Right lobe of liver (tissue), 6 donors: Measurements from ENCODE around the gene OPA1. TPM values are rescaled to one million over a fixed set of nuclear protein-coding genes. Genes with fewer than 3 reads are reported as not detected.

ENCODE experiments used
- ATAC-seq, 4 donors: fragments of 200-7000 bp; cut with Tn5 transposase; one replicate each; pipeline ENCODE4 v1.9.1; 2020; ENCODE audit warnings: mild to moderate bottlenecking in 4 of 4, moderate library complexity in 4 of 4
- DNase-seq, 3 donors: peaks; one replicate each; pipeline ENCODE4 v3.0.0-alpha.2; 2020
- H3K27ac ChIP-seq, 3 donors: fragments of 200-600 bp; one replicate each; pipeline ENCODE4 v1.8.0; 2022
- H3K27me3 ChIP-seq, 2 donors: fragments of 200-600 bp; one replicate each; pipeline ENCODE4 v1.8.0; 2022
- H3K36me3 ChIP-seq, 4 donors: fragments of 200-600 bp; sonication (generic) in 1 of 4; one replicate each; pipeline versions ENCODE4 v1.5.1 to v1.8.0; 2017 to 2022; ENCODE audit warnings: control low read depth in 1 of 4
- H3K4me1 ChIP-seq, 4 donors: fragments of 200-600 bp; sonication (generic) in 1 of 4; one replicate each; pipeline versions ENCODE4 v1.5.1 to v1.8.0; 2017 to 2022; ENCODE audit warnings: control low read depth in 1 of 4
- H3K4me3 ChIP-seq, 3 donors: fragments of 200-600 bp; one replicate each; pipeline ENCODE4 v1.8.0; 2022
- H3K9me3 ChIP-seq, 4 donors: fragments of 200-600 bp; sonication (generic) in 1 of 4; one replicate each; pipeline versions ENCODE4 v1.5.1 to v1.8.0; 2017 to 2022; ENCODE audit warnings: control low read depth in 1 of 4
- CTCF ChIP-seq, 4 donors: fragments of 200-600 bp in 3 of 4; fragments of 450-650 bp in 1 of 4; IDR thresholded peaks; one replicate each; pipeline versions ENCODE4 v1.5.1 to v1.8.0; 2016 to 2022; ENCODE audit warnings: antibody characterized with exemption in 4 of 4, mild to moderate bottlenecking in 2 of 4
- POLR2A ChIP-seq: fragments of 450-650 bp; IDR thresholded peaks from one replicate; pipeline ENCODE4 v1.6.1; 2017; ENCODE audit warnings: antibody characterized with exemption, mild to moderate bottlenecking
- WGBS: methylation state at CpG from one replicate; pipeline ENCODE4 v1.1.6; 2018; ENCODE audit warnings: low coverage, low lambda C conversion rate; ENCODE audit not compliant: insufficient coverage; ENCODE audit errors: missing lambda C conversion rate; 5-methylcytosine and 5-hydroxymethylcytosine counted together
- intact Hi-C, 2 donors: fragments of 100-400 bp; cut with DNase I; formaldehyde crosslinking; loops; one replicate each; pipeline versions ENCODE4 v1.11.2 to v1.14.1; 2022
- total RNA-seq, 6 experiments: library from RNA; depleted of rRNA in 2 of 6; stranded (reverse); fragments of >200 nt in 2 of 6; fragmentation: NEBNext Ultra II Directional in 3 of 6; extraction: Animal tissue kit (Norgen Biotek cat#: 25700) in 3 of 6; gene quantifications; one replicate each; pipeline versions ENCODE4 v1.1.0 to v1.2.4, GENCODE V29; 2016 to 2023
- donor health status: DM: no; HTN: yes; CAD: no.
- donor health status: DM: no; HTN: no; CAD: no.
- donor health status: DM: no; HTN: no; CAD: no.
- donor health status: DM: no; HTN: yes; CAD: no.
- donor health status: DM: no; HTN: yes; CAD: no.

Gene OPA1
- total RNA-seq, 6 experiments from 2014 or later: 29.2 to 45.5 (median 31.6) TPM

GRCh38 chr3:193574488-193575070 lies 18.4 kb upstream of the OPA1 start:
- TF ChIP-seq POLR2A (no peak), CTCF (IDR thresholded peaks at IDR 0.05) (no peak)
- WGBS: 20% methylated on average over 2 of the region's 2 CpGs
- ATAC-seq: no peak
- H3K9me3 ChIP-seq: no peaks in the 10 kb centered on the region
- H3K27ac ChIP-seq: no peak overlapping the region
- no peaks in the 10 kb centered on the region for H3K36me3 ChIP-seq
- intact Hi-C loops: loop anchor here (10.0 kb wide), 2 partner anchors 110 to 760 kb away; no protein-coding TSS in a partner anchor
- DNase-seq: no peak
- no peak overlapping the region for H3K4me3 ChIP-seq
- H3K27me3 ChIP-seq: no peaks in the 10 kb centered on the region
- H3K4me1 ChIP-seq: no peaks in the 10 kb centered on the region

GRCh38 chr3:193585530-193585929 lies 7.5 kb upstream of the OPA1 start:
- ATAC-seq: no peak
- no peak overlapping the region for H3K4me3 ChIP-seq
- intact Hi-C loops: no loop called here
- no peaks in the 10 kb centered on the region for H3K36me3 ChIP-seq
- no peak for DNase-seq
- no peaks in the 10 kb centered on the region for H3K27me3 ChIP-seq
- no peaks in the 10 kb centered on the region for H3K9me3 ChIP-seq
- H3K27ac ChIP-seq: no peak overlapping the region
- WGBS: 76% methylated on average over 9 of the region's 9 CpGs
- H3K4me1 ChIP-seq: no peaks in the 10 kb centered on the region
- TF ChIP-seq POLR2A: no peak
- TF ChIP-seq CTCF (IDR thresholded peaks at IDR 0.05): no peak

DNA sequence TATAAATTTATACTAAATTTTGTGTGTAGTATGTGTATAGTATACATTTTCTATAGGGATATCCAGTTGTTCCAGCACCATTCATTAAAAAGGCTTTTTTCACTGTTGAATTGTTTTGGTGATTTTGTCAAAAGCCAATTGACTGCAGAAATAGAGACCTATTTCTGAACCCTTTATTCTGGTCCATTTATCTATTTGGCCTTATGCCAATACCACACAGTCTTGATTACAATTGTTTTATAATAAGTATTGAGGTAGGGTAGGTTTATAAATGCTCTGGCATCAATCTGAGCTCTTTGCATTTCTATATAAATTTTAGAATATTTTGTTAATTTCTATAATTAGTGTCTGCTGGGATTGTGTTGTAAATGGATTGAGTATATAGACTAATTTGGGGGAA lies 6.5 kb upstream of the OPA1 start:
- TF ChIP-seq CTCF (IDR thresholded peaks at IDR 0.05) (no peak), POLR2A (no peak)
- DNase-seq (no peak), ATAC-seq (no peak)
- intact Hi-C loops: no loop called here
- Histone ChIP-seq H3K27me3 (no peaks in the 10 kb centered on the region), H3K36me3 (no peaks in the 10 kb centered on the region), H3K4me3 (no peak overlapping the region), H3K9me3 (no peaks in the 10 kb centered on the region), H3K4me1 (no peaks in the 10 kb centered on the region), H3K27ac (no peak overlapping the region)

- H3K4me3 ChIP-seq: no peak overlapping the region
- no peaks in the 10 kb centered on the region for H3K27me3 ChIP-seq
- intact Hi-C loops: no loop called here
- DNase-seq: no peak
- H3K4me1 ChIP-seq: peaks cover 0 to 3% (median under 1%) of the 10 kb centered on the region in 4 donors
- H3K9me3 ChIP-seq: no peaks in the 10 kb centered on the region
- WGBS: 37% methylated on average over 1 of the region's 1 CpG
- no peak overlapping the region for H3K27ac ChIP-seq
- TF ChIP-seq CTCF (IDR thresholded peaks at IDR 0.05) (no peak), POLR2A (no peak)
- ATAC-seq: no peak
- H3K36me3 ChIP-seq: no peaks in the 10 kb centered on the region
Measured at GRCh38 chr3:193589129-193589528, 3.9 kb upstream of the OPA1 start.

DNA sequence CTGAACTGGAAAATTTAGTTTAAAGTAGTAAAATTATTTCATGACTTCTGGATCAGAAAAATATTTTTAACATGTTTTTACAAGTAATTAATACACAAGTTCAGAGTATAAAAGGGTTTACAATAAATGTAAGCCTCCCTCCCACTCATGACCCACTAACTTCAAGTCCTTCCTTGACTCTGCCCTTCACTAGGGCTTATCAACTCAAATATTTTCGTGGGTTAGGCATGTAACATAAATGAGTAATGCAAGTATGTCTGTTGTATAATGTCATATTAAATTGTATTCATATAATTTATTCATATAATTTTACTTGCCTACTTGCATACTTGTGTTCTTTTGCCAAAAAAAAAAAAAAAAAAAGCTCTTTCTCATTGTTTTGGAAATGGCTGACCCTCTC lies 3.4 kb upstream of the OPA1 start:
- Histone ChIP-seq H3K9me3 (no peaks in the 10 kb centered on the region), H3K27ac (no peak overlapping the region), H3K4me1 (peaks cover 0 to 8% (median 3%) of the 10 kb centered on the region in 4 donors), H3K27me3 (no peaks in the 10 kb centered on the region), H3K36me3 (no peaks in the 10 kb centered on the region), H3K4me3 (no peak overlapping the region)
- WGBS: 37% methylated on average over 1 of the region's 1 CpG
- intact Hi-C loops: no loop called here
- DNase-seq (no peak), ATAC-seq (no peak)
- TF ChIP-seq CTCF (IDR thresholded peaks at IDR 0.05) (no peak), POLR2A (no peak)
